Activated CD4-positive, alpha-beta T cell treated with anti-CD3 and anti-CD28 coated beads, Interleukin-10, Interleukin-2, amounts not matched to agents 100 ng/mL and 50 ng/mL, durations not matched to agents 16 hours and 8 hours (primary cell): ENCODE measurements around the gene PARD3.

Experiments
- DNase-seq: peaks from one replicate; pipeline ENCODE4 v3.0.0-alpha.2; 2020

The PARD3 gene

GRCh38 chr10:34102893-34103506 is 712.1 kb downstream of the PARD3 start:
- DNase-seq = no peak

- no peak for DNase-seq
Measured at GRCh38 chr10:34102237-34102673, 712.8 kb downstream of the PARD3 start.

- no peak for DNase-seq
Measured at GRCh38 chr10:34101001-34101400, 714.1 kb downstream of the PARD3 start.

GRCh38 chr10:34098821-34099567 is 716.1 kb downstream of the PARD3 start:
- DNase-seq = no peak

- no peak for DNase-seq
Measured at GRCh38 chr10:34097682-34098081, 717.4 kb downstream of the PARD3 start.

- no peak for DNase-seq
Measured at GRCh38 chr10:34094961-34095360, 720.1 kb downstream of the PARD3 start.

- no peak for DNase-seq
Measured at GRCh38 chr10:34094146-34094696, 720.9 kb downstream of the PARD3 start.

GRCh38 chr10:34092891-34093290 is 722.2 kb downstream of the PARD3 start:
- DNase-seq = no peak

- no peak for DNase-seq
Measured at GRCh38 chr10:34091635-34092195, 723.4 kb downstream of the PARD3 start.

GRCh38 chr10:34089253-34089652 is 725.8 kb downstream of the PARD3 start:
- no peak for DNase-seq

- no peak for DNase-seq
Measured at GRCh38 chr10:34088208-34088794, 726.8 kb downstream of the PARD3 start.

- DNase-seq = no peak
Measured at GRCh38 chr10:34087095-34087418, 728.0 kb downstream of the PARD3 start.

- no peak for DNase-seq
Measured at GRCh38 chr10:34083567-34083966, 731.5 kb downstream of the PARD3 start.

GRCh38 chr10:34081948-34082347 is 733.1 kb downstream of the PARD3 start:
- no peak for DNase-seq

- no peak for DNase-seq
Measured at GRCh38 chr10:34081347-34081743, 733.8 kb downstream of the PARD3 start.

- no peak for DNase-seq
Measured at GRCh38 chr10:34080485-34081346, 734.4 kb downstream of the PARD3 start.

- DNase-seq = no peak
Measured at GRCh38 chr10:34079702-34080484, 735.2 kb downstream of the PARD3 start.

- no peak for DNase-seq
Measured at GRCh38 chr10:34078745-34079470, 736.2 kb downstream of the PARD3 start.

GRCh38 chr10:34078017-34078744 is 736.9 kb downstream of the PARD3 start:
- DNase-seq = no peak

- no peak for DNase-seq
Measured at GRCh38 chr10:34076443-34076842, 738.7 kb downstream of the PARD3 start.
